Astrocyte of the spinal cord (primary cell): ENCODE results near the gene FBLN1.

Source experiments
- DNase-seq: peaks from one replicate; pipeline ENCODE4 v3.0.0; 2011; ENCODE audit warnings: low read depth, low spot score
- H3K4me3 ChIP-seq: 2 replicates; pipeline ENCODE4 v1.5.1; 2011; ENCODE audit warnings: low read depth, mild to moderate bottlenecking, low read length, moderate library complexity
- CTCF ChIP-seq: IDR thresholded peaks from 2 replicates; pipeline ENCODE4 v1.5.1; 2012; ENCODE audit warnings: low read depth, mild to moderate bottlenecking, low read length, inconsistent platforms
- in situ Hi-C: cut with HindIII; loops from 2 replicates; pipeline ENCODE4 v1.10.0; 2017; ENCODE audit warnings: low sequenced_read_pairs

The FBLN1 gene

GRCh38 chr22:45503050-45503815 lies 550 bp downstream of the FBLN1 start:
- DNase-seq = no peak
- peak overlapping the region; percentile 80 for H3K4me3 ChIP-seq
- TF ChIP-seq CTCF = no peak
- in situ Hi-C loops = no loop called here

- in situ Hi-C loops = no loop called here
- H3K4me3 ChIP-seq = peak overlapping the region; percentile 80
- TF ChIP-seq CTCF = no peak
- no peak for DNase-seq
Observed at GRCh38 chr22:45503816-45504372, 1.2 kb downstream of the FBLN1 start.

- H3K4me3 ChIP-seq = peak overlapping the region; percentile 80
- no peak for TF ChIP-seq CTCF
Observed at GRCh38 chr22:45504373-45505341, 2.0 kb downstream of the FBLN1 start.

GRCh38 chr22:45505991-45506747 lies 3.5 kb downstream of the FBLN1 start:
- no peak for TF ChIP-seq CTCF
- H3K4me3 ChIP-seq = no peak overlapping the region
- no peak for DNase-seq
- in situ Hi-C loops = no loop called here

More at GRCh38 chr22:45504373-45505341, 2.0 kb downstream of the FBLN1 start:
- in situ Hi-C loops = no loop called here
- peak; percentile 78 for DNase-seq

- no peak for TF ChIP-seq CTCF
- H3K4me3 ChIP-seq = no peak overlapping the region
- in situ Hi-C loops = no loop called here
- DNase-seq = no peak
Observed at GRCh38 chr22:45506816-45507360, 4.2 kb downstream of the FBLN1 start.
